WTC11 (cell line): ENCODE results near the gene TOX2. TPM values are rescaled to one million over a fixed set of nuclear protein-coding genes. Genes with fewer than 3 reads are reported as not detected.

Experiments
- ATAC-seq: fragments of 200-7000 bp; cut with Tn5 transposase; 2 replicates; pipeline ENCODE4 v1.10.0; 2021; ENCODE audit warnings: mild to moderate bottlenecking, moderate library complexity
- CTCF ChIA-PET: fragments of 300-600 bp; sonication (Branson Sonifier 250); formaldehyde crosslinking; loops from one replicate; lab custom pipeline; 2021; ENCODE audit warnings: antibody characterized with exemption; lab: Charles Lee
- POLR2A ChIA-PET: fragments of 350-600 bp; sonication (Branson Sonifier 250); formaldehyde crosslinking; loops from one replicate; lab custom pipeline; 2021; ENCODE audit warnings: antibody characterized with exemption; lab: Charles Lee
- DNase-seq: peaks from one replicate; pipeline ENCODE4 v3.0.0; 2021; ENCODE audit warnings: low spot score
- H3K27ac Mint-ChIP-seq: 2 replicates; pipeline ENCODE4 v1.8.0; 2021; ENCODE audit warnings: mixed read lengths
- H3K27me3 Mint-ChIP-seq: 2 replicates; pipeline ENCODE4 v1.8.0; 2021; ENCODE audit warnings: low read depth, mild to moderate bottlenecking, moderate library complexity, mixed read lengths
- H3K36me3 Mint-ChIP-seq: 2 replicates; pipeline ENCODE4 v1.8.0; 2021; ENCODE audit warnings: mixed read lengths
- H3K4me1 Mint-ChIP-seq: 2 replicates; pipeline ENCODE4 v1.8.0; 2022; ENCODE audit warnings: mixed read lengths
- H3K4me3 Mint-ChIP-seq: 2 replicates; pipeline ENCODE4 v1.8.0; 2021; ENCODE audit warnings: mild to moderate bottlenecking, moderate library complexity, mixed read lengths
- H3K9me3 Mint-ChIP-seq: 2 replicates; pipeline ENCODE4 v1.8.0; 2021; ENCODE audit warnings: mixed read lengths
- AFF4 ChIP-seq: sonication (generic); formaldehyde crosslinking; IDR thresholded peaks from 2 replicates; pipeline ENCODE4 v1.8.1; 2023; ENCODE audit warnings: mild to moderate bottlenecking, missing genetic modification reagents, borderline replicate concordance
- ATF1 ChIP-seq: sonication (generic); formaldehyde crosslinking; IDR thresholded peaks from 2 replicates; pipeline ENCODE4 v1.8.1; 2023; ENCODE audit warnings: mild to moderate bottlenecking, moderate library complexity, missing genetic modification reagents
- CDX4 ChIP-seq: fragments of 250-450 bp; sonication (Bioruptor Pico); IDR thresholded peaks from 2 replicates; pipeline ENCODE4 v1.9.0; 2021; ENCODE audit warnings: moderate library complexity, mild to moderate bottlenecking, inconsistent platforms, borderline replicate concordance
- CREM ChIP-seq: sonication (generic); formaldehyde crosslinking; IDR thresholded peaks from 2 replicates; pipeline ENCODE4 v1.8.1; 2022; ENCODE audit warnings: mild to moderate bottlenecking, missing genetic modification reagents, moderate library complexity
- EMX1 ChIP-seq: fragments of 250-450 bp; sonication (Bioruptor Pico); IDR thresholded peaks from 2 replicates; pipeline ENCODE4 v1.8.0; 2021; ENCODE audit warnings: mild to moderate bottlenecking
- ETV6 ChIP-seq: sonication (generic); formaldehyde crosslinking; IDR thresholded peaks from 2 replicates; pipeline ENCODE4 v1.8.1; 2022; ENCODE audit warnings: mild to moderate bottlenecking, missing genetic modification reagents
- FOXJ3 ChIP-seq: sonication (generic); formaldehyde crosslinking; IDR thresholded peaks from 2 replicates; pipeline ENCODE4 v1.9.0; 2021; ENCODE audit warnings: missing genetic modification reagents, mild to moderate bottlenecking, borderline replicate concordance
- FOXP4 ChIP-seq: sonication (generic); formaldehyde crosslinking; IDR thresholded peaks from 2 replicates; pipeline ENCODE4 v1.8.0; 2022; ENCODE audit warnings: mild to moderate bottlenecking, missing genetic modification reagents
- GTF2I ChIP-seq: fragments of 250-450 bp; sonication (Bioruptor Pico); conservative IDR thresholded peaks from 2 replicates; pipeline ENCODE4 v1.4.0; 2021; ENCODE audit warnings: mild to moderate bottlenecking
- IRF2 ChIP-seq: sonication (generic); formaldehyde crosslinking; IDR thresholded peaks from 2 replicates; pipeline ENCODE4 v1.8.0; 2022; ENCODE audit warnings: low read depth, missing genetic modification reagents, borderline replicate concordance
- JAZF1 ChIP-seq: fragments of 250-450 bp; sonication (Bioruptor Pico); IDR thresholded peaks from 2 replicates; pipeline ENCODE4 v1.9.0; 2021; ENCODE audit warnings: moderate library complexity, mild to moderate bottlenecking, inconsistent platforms
- MAX ChIP-seq: sonication (generic); formaldehyde crosslinking; IDR thresholded peaks from 2 replicates; pipeline ENCODE4 v1.8.0; 2022; ENCODE audit warnings: mild to moderate bottlenecking, missing genetic modification reagents
- NFYB ChIP-seq: sonication (generic); formaldehyde crosslinking; conservative IDR thresholded peaks from 2 replicates; pipeline ENCODE4 v1.8.0; 2022; ENCODE audit warnings: low read depth, missing genetic modification reagents
- PRRX2 ChIP-seq: fragments of 250-450 bp; sonication (Bioruptor Pico); IDR thresholded peaks from 2 replicates; pipeline ENCODE4 v1.8.0; 2021; ENCODE audit warnings: mild to moderate bottlenecking
- RELA ChIP-seq: sonication (generic); formaldehyde crosslinking; IDR thresholded peaks from 2 replicates; pipeline ENCODE4 v1.8.1; 2022; ENCODE audit warnings: missing genetic modification reagents, mild to moderate bottlenecking, borderline replicate concordance
- TP53 ChIP-seq: sonication (generic); formaldehyde crosslinking; IDR thresholded peaks from 2 replicates; pipeline ENCODE4 v1.8.1; 2023; ENCODE audit warnings: mild to moderate bottlenecking, missing genetic modification reagents
- ZBTB43 ChIP-seq: sonication (generic); formaldehyde crosslinking; IDR thresholded peaks from 2 replicates; pipeline ENCODE4 v1.8.1; 2023; ENCODE audit warnings: mild to moderate bottlenecking, missing genetic modification reagents
- ZNF263 ChIP-seq: sonication (generic); formaldehyde crosslinking; IDR thresholded peaks from 2 replicates; pipeline ENCODE4 v1.8.1; 2022; ENCODE audit warnings: low read depth, mild to moderate bottlenecking, moderate library complexity, missing genetic modification reagents
- ZNF281 ChIP-seq: sonication (generic); formaldehyde crosslinking; IDR thresholded peaks from 2 replicates; pipeline ENCODE4 v1.8.0; 2023; ENCODE audit warnings: mild to moderate bottlenecking, missing genetic modification reagents
- ZNF317 ChIP-seq: sonication (generic); formaldehyde crosslinking; IDR thresholded peaks from 2 replicates; pipeline ENCODE4 v1.8.1; 2023; ENCODE audit warnings: low read depth, mild to moderate bottlenecking, moderate library complexity, missing genetic modification reagents, borderline replicate concordance
- ZNF512 ChIP-seq: sonication (generic); formaldehyde crosslinking; IDR thresholded peaks from 2 replicates; pipeline ENCODE4 v1.8.1; 2022; ENCODE audit warnings: missing genetic modification reagents, borderline replicate concordance
- total RNA-seq: library from RNA; stranded (reverse); gene quantifications from 3 replicates; pipeline ENCODE4 v1.2.3, GENCODE V29; 2021

Gene TOX2
- total RNA-seq, 1 experiment from 2014 or later = 3.4 TPM

GRCh38 chr20:44027343-44028002 is 112.8 kb downstream of the TOX2 start (continued):
- no peak for TF ChIP-seq ZBTB43 (CRISPR knock-in tag)
- TF ChIP-seq EMX1 (CRISPR knock-in tag) = no peak
- no peak for TF ChIP-seq ETV6 (CRISPR knock-in tag)
- TF ChIP-seq GTF2I = no peak
- no peak for TF ChIP-seq ZNF317 (CRISPR knock-in tag)
- TF ChIP-seq IRF2 (CRISPR knock-in tag) = no peak
- TF ChIP-seq ZNF281 (CRISPR knock-in tag) = no peak

GRCh38 chr20:44028003-44028730 is 113.5 kb downstream of the TOX2 start:
- H3K36me3 Mint-ChIP-seq = no peaks in the 10 kb centered on the region
- DNase-seq (no peak), ATAC-seq (no peak)
- TF ChIP-seq CDX4 (CRISPR knock-in tag) (no peak), CREM (CRISPR knock-in tag) (no peak), TP53 (CRISPR knock-in tag) (no peak), MAX (CRISPR knock-in tag) (no peak), JAZF1 (no peak), ZNF263 (no peak), PRRX2 (CRISPR knock-in tag) (no peak), NFYB (no peak), ATF1 (CRISPR knock-in tag) (no peak), RELA (no peak), ZNF512 (no peak), AFF4 (CRISPR knock-in tag) (no peak), FOXJ3 (no peak), FOXP4 (no peak)
- H3K27ac Mint-ChIP-seq = no peak overlapping the region
- no peaks in the 10 kb centered on the region for H3K27me3 Mint-ChIP-seq
- H3K9me3 Mint-ChIP-seq = peaks cover 4% of the 10 kb centered on the region; the same call in 1 of the 2 replicates
- ChIA-PET CTCF (no interaction called here), POLR2A (no interaction called here)
- H3K4me3 Mint-ChIP-seq = no peak overlapping the region
- H3K4me1 Mint-ChIP-seq = peaks cover 15% of the 10 kb centered on the region
